Bronchial epithelial cell (primary cell): Measurements from ENCODE around the gene BORCS5. TPM values are rescaled to one million over a fixed set of nuclear protein-coding genes. Genes with fewer than 3 reads are reported as not detected.

ENCODE experiments used
- DNase-seq: peaks from one replicate; pipeline ENCODE4 v3.0.0-alpha.2; 2010; ENCODE audit warnings: low read depth
- FAIRE-seq: peaks from 2 replicates; lab custom pipeline; 2011; peaks lifted over from hg19 to GRCh38; lab: Jason Lieb, UNC
- H3K27me3 ChIP-seq: 2 replicates; pipeline ENCODE4 v1.5.1; 2011; ENCODE audit warnings: low read length; ENCODE audit not compliant: control insufficient read depth, insufficient read depth
- H3K36me3 ChIP-seq: 2 replicates; pipeline ENCODE4 v1.5.1; 2011; ENCODE audit warnings: low read length; ENCODE audit not compliant: control insufficient read depth, insufficient read depth
- H3K4me3 ChIP-seq: 2 replicates; pipeline ENCODE4 v1.5.1; 2011; ENCODE audit warnings: mild to moderate bottlenecking, low read depth, low read length, control low read depth
- total RNA-seq: library from RNA; depleted of rRNA; stranded (reverse); fragments of >200 nt; gene quantifications from 2 replicates; pipeline ENCODE4 v1.2.1, GENCODE V29; 2014
- TF ChIP-seq, protein P1 (sequence below): IDR thresholded peaks from 2 replicates; pipeline ENCODE4 v1.5.1; 2011; ENCODE audit warnings: mild to moderate bottlenecking, moderate library complexity, low read length, control low read depth, inconsistent platforms; ENCODE audit not compliant: insufficient read depth, severe bottlenecking

Gene BORCS5
- total RNA-seq, 1 donor from 2014 or later = 7.9 TPM

DNA sequence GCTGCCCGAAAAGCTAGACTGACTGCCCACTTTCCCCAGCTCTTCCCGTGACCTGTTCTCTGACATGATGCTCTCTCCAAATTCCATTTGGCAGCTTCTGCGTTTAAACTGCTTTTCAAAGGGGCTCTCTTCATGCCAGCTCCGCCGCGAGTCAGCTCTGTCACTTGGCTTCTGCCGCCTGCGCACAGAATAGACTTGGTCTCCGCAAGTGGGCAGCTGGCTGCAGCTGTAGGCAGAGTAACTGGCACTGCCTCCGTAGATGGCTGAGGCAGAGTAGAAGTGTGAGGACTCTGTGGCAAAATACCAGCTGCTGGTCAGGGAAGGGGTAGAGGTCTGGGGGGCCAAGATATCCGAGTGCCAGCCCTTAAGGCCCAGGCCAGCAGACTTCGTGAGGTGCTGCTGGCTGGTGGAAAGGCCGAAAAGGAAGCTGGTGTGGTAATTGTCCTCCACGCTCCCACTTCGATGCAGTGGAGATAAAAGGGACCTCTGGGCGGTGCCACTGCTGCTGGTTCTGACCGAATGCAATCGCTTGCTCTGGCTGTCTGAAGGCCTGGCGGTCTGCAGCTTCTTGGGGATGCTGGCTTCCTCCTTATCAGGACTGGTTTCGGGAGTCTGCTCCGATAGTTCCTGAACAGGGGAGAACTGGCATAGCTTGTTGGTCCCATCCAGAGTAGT, 120.1 kb downstream of the BORCS5 start:
- FAIRE-seq (no peak), DNase-seq (no peak)
- peaks cover 7% of the 10 kb centered on the region for H3K36me3 ChIP-seq
- H3K27me3 ChIP-seq = no peaks in the 10 kb centered on the region
- TF ChIP-seq, protein P1, sequence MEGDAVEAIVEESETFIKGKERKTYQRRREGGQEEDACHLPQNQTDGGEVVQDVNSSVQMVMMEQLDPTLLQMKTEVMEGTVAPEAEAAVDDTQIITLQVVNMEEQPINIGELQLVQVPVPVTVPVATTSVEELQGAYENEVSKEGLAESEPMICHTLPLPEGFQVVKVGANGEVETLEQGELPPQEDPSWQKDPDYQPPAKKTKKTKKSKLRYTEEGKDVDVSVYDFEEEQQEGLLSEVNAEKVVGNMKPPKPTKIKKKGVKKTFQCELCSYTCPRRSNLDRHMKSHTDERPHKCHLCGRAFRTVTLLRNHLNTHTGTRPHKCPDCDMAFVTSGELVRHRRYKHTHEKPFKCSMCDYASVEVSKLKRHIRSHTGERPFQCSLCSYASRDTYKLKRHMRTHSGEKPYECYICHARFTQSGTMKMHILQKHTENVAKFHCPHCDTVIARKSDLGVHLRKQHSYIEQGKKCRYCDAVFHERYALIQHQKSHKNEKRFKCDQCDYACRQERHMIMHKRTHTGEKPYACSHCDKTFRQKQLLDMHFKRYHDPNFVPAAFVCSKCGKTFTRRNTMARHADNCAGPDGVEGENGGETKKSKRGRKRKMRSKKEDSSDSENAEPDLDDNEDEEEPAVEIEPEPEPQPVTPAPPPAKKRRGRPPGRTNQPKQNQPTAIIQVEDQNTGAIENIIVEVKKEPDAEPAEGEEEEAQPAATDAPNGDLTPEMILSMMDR = no peak
- H3K4me3 ChIP-seq = no peak overlapping the region

DNA sequence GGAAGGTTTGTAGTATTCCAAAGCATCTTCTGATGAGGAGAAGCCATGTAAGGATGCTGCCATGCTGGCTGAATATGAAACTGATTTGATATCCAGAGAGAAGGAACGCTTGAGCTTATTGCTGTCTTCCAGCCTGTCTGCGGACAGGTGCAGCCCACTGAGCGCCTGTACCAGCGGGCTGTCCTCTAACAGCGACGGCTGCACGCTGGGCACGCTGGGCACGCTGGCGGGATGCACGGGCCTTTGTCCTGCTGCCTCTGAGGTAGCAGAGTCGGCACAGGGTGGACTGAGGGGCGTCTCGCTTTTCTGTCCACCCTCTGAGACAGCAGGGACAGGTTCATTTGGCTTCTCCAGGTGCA, 120.6 kb downstream of the BORCS5 start:
- DNase-seq (no peak), FAIRE-seq (no peak)
- H3K4me3 ChIP-seq = no peak overlapping the region
- TF ChIP-seq, protein P1 = no peak
- H3K27me3 ChIP-seq = no peaks in the 10 kb centered on the region
- H3K36me3 ChIP-seq = peaks cover 7% of the 10 kb centered on the region

DNA sequence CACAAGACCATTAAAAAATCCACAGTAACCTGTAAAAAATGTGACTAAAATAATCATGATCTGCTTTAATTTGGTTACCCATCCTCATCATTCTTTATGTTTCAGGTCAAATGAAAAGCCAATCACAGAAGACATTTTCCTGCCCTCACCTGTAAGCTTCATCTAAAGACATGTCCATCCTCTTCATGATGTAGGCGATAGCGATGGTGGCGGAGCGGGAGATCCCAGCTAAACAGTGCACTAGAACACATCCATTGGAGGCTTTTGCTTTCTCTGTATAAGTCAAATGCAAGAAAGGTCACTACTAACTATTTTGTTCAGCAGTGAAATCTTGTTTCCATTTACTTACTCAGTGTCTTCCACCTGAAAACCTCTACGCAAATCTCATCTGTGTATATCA, 123.2 kb downstream of the BORCS5 start:
- peaks cover 7% of the 10 kb centered on the region for H3K36me3 ChIP-seq
- FAIRE-seq (no peak), DNase-seq (no peak)
- TF ChIP-seq, protein P1 = no peak
- H3K4me3 ChIP-seq = no peak overlapping the region
- no peaks in the 10 kb centered on the region for H3K27me3 ChIP-seq

DNA sequence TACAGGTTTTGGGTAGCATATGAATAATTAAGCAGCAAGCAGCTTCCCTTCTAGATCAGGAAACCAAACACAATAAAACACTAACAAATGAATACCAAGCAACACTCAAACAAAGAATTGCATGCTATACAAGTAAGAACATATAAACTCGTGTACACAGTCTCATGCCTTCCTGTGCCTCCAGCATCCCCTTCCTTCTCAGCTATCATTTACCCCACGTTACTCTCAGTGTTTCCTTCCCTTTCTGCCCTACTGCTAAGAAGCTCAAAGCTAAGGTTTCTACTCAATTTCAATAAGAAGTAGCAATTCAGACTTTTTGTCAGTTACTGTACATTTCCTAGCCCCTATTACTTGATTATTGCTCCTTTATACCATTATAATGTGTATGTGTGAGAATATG, 124.8 kb downstream of the BORCS5 start:
- TF ChIP-seq, protein P1 = no peak
- H3K27me3 ChIP-seq = no peaks in the 10 kb centered on the region
- H3K4me3 ChIP-seq = no peak overlapping the region
- peaks cover 5% of the 10 kb centered on the region for H3K36me3 ChIP-seq
- DNase-seq = no peak
- no peak for FAIRE-seq

DNA sequence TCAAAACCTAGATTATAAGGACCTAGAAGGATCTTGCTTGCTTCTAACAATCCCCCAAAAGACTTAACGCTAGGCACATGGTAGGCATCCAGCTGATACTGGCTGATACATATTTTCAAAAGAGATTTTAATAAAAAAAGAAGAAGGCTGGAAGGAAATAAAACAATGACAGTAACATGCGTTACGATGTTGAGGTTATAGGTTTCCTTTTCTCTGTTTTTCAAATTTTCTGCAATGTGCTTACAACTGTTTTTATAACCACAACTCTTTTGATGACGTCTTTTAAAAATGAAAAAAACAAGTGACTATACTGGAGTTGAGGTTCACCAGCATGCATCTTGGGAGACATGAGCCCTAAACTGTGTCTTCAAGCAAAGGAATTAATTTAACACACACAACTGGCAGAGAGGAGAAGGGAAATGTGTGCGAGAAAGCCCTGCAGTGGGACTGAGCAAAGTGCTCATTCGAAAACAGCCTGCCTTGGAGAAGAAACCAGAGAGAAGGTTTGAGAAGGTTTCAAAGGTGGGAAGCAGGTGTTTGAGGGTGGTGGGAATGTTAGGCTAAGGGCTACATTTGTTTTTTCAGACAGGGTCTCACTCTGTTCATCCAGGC, 125.4 kb downstream of the BORCS5 start:
- TF ChIP-seq, protein P1 = no peak
- no peak for FAIRE-seq
- Histone ChIP-seq H3K27me3 (no peaks in the 10 kb centered on the region), H3K4me3 (no peak overlapping the region), H3K36me3 (no peaks in the 10 kb centered on the region)
- no peak for DNase-seq

DNA sequence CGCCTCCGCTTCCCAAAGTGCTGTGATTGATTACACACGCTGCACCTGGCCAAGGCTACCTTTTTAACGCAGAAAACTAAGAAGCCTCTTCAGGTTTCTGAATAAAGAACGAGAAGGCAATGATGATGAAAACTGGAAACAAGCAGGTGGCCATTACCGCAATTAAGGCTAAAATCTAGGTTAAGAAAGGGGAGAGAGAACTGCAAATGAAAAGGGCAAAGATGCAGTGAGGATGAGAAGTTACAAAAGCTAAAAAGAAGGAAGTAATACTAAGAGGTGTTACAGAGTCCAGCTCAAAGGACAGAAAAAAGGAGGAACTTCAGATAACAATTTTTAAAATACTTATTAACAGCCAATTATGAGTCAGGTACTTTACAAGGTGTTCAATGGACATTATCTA, 126.1 kb downstream of the BORCS5 start:
- no peak for DNase-seq
- no peak overlapping the region for H3K4me3 ChIP-seq
- FAIRE-seq = no peak
- no peaks in the 10 kb centered on the region for H3K27me3 ChIP-seq
- TF ChIP-seq, protein P1 = no peak
- no peaks in the 10 kb centered on the region for H3K36me3 ChIP-seq
